GM19240 (cell line): ENCODE results near the gene GABBR2.

Source experiments
- DNase-seq: peaks from one replicate; pipeline ENCODE4 v3.0.0; 2011; ENCODE audit warnings: low spot score; ENCODE audit not compliant: insufficient read length

The GABBR2 gene

GRCh38 chr9:98545021-98545420, 163.7 kb downstream of the GABBR2 start:
- DNase-seq = no peak

- DNase-seq = no peak
Observed at GRCh38 chr9:98541684-98542230, 167.0 kb downstream of the GABBR2 start.

GRCh38 chr9:98540476-98540875, 168.3 kb downstream of the GABBR2 start:
- no peak for DNase-seq

- DNase-seq = no peak
Observed at GRCh38 chr9:98539954-98540353, 168.8 kb downstream of the GABBR2 start.

- no peak for DNase-seq
Observed at GRCh38 chr9:98538626-98539031, 170.1 kb downstream of the GABBR2 start.

GRCh38 chr9:98538203-98538602, 170.5 kb downstream of the GABBR2 start:
- no peak for DNase-seq

GRCh38 chr9:98536542-98537173, 172.1 kb downstream of the GABBR2 start:
- DNase-seq = peak; percentile 33

GRCh38 chr9:98533866-98534265, 174.9 kb downstream of the GABBR2 start:
- DNase-seq = no peak

- DNase-seq = no peak
Observed at GRCh38 chr9:98533132-98533531, 175.6 kb downstream of the GABBR2 start.

GRCh38 chr9:98532574-98532973, 176.2 kb downstream of the GABBR2 start:
- no peak for DNase-seq

GRCh38 chr9:98532147-98532546, 176.6 kb downstream of the GABBR2 start:
- no peak for DNase-seq

- DNase-seq = no peak
Observed at GRCh38 chr9:98530806-98531386, 177.8 kb downstream of the GABBR2 start.

GRCh38 chr9:98530275-98530674, 178.5 kb downstream of the GABBR2 start:
- no peak for DNase-seq

GRCh38 chr9:98529841-98530240, 178.9 kb downstream of the GABBR2 start:
- no peak for DNase-seq

- no peak for DNase-seq
Observed at GRCh38 chr9:98523231-98523901, 185.4 kb downstream of the GABBR2 start.

- DNase-seq = no peak
Observed at GRCh38 chr9:98522487-98522886, 186.2 kb downstream of the GABBR2 start.

GRCh38 chr9:98521141-98521540, 187.6 kb downstream of the GABBR2 start:
- no peak for DNase-seq

- DNase-seq = no peak
Observed at GRCh38 chr9:98520221-98520960, 188.3 kb downstream of the GABBR2 start.

- no peak for DNase-seq
Observed at GRCh38 chr9:98519641-98520040, 189.1 kb downstream of the GABBR2 start.

- DNase-seq = no peak
Observed at GRCh38 chr9:98518556-98518955, 190.2 kb downstream of the GABBR2 start.

GRCh38 chr9:98517761-98518160, 191.0 kb downstream of the GABBR2 start:
- DNase-seq = no peak
